Measurements from ENCODE around the gene C15orf62.

The C15orf62 gene

DNA sequence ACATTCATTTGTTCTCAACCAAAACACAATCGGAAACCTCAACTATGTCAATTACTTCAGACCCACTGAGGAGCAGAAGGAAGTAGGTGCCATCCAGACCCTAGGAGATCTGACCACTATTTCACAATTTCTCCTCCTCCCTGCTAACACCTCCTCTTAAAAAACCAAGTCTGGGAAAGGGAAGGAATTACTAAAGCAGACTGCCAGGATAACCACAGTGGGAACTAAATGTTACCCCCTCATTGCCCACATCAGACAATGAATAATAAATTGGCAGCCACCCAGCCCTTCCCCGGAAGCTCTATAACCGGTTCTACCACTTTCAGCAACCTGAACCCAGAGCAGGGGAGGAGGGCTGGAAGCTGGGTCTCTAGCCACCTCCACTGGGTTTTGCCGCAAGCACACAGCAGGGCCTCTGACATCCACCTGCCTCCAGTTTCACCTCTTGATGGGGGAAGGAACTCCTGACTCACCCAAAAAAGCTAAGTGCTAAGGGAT lies 17.6 kb downstream of the C15orf62 start:
- Mint-ChIP-seq H3K27me3 (no peaks in the 10 kb centered on the region), H3K4me3 (no peak overlapping the region), H3K9me3 (no peaks in the 10 kb centered on the region), H3K27ac (no peak overlapping the region), H3K36me3 (no peaks in the 10 kb centered on the region), H3K4me1 (peaks cover 16% of the 10 kb centered on the region)
- no peak for ATAC-seq

DNA sequence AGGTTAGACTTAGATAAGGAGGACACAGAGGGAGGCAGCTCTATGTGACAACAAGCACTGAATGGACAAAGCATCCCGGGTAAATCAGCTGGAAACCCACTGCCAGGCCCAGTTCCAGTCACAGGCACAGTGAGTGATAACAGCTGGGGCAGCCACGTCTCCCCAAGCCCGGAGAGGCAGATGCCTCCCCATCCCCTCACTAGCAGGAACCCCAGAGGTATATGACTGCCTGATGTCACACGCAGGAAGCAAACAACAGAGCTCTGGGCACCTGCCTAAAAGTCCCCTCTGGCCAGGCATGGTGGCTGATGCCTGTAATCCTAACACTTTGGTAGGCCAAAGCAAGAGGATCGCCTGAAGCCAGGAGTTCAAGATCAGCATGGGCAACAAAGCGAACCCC lies 18.2 kb downstream of the C15orf62 start:
- no peak for ATAC-seq
- H3K9me3 Mint-ChIP-seq, result no peaks in the 10 kb centered on the region
- peaks cover 2% of the 10 kb centered on the region for H3K36me3 Mint-ChIP-seq
- no peak overlapping the region for H3K27ac Mint-ChIP-seq
- H3K27me3 Mint-ChIP-seq, result no peaks in the 10 kb centered on the region
- no peak overlapping the region for H3K4me3 Mint-ChIP-seq
- peaks cover 11% of the 10 kb centered on the region for H3K4me1 Mint-ChIP-seq

DNA sequence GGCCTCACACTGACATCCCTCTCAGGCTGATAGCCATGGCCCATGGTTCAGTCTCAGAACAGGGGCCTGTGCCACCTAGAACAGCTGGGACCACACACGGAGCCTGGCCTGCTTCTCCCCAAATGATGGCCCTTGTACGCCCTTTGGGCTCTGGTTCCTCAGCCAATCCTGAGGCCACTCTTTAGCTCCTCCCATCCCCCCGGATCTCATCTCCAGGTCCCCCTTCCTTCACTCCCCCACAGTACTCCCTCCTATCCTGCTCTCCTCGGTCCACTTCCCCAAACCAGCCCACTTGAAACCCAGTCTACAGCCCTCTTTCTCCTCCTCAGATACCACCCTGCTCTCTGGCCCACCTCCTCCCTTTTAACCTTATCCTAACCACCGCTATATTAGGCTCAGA lies 19.3 kb downstream of the C15orf62 start:
- Mint-ChIP-seq H3K27me3 (no peaks in the 10 kb centered on the region), H3K9me3 (no peaks in the 10 kb centered on the region), H3K4me3 (no peak overlapping the region), H3K36me3 (peaks cover 6% of the 10 kb centered on the region), H3K4me1 (peaks cover 13% of the 10 kb centered on the region), H3K27ac (peak overlapping the region; percentile 1)
- no peak for ATAC-seq

GRCh38 chr15:40789999-40790398 lies 20.2 kb downstream of the C15orf62 start:
- H3K27ac Mint-ChIP-seq, result no peak overlapping the region
- no peak for ATAC-seq
- no peak overlapping the region for H3K4me3 Mint-ChIP-seq
- H3K4me1 Mint-ChIP-seq, result peaks cover 13% of the 10 kb centered on the region
- H3K9me3 Mint-ChIP-seq, result no peaks in the 10 kb centered on the region
- H3K36me3 Mint-ChIP-seq, result peaks cover 6% of the 10 kb centered on the region
- H3K27me3 Mint-ChIP-seq, result no peaks in the 10 kb centered on the region

DNA sequence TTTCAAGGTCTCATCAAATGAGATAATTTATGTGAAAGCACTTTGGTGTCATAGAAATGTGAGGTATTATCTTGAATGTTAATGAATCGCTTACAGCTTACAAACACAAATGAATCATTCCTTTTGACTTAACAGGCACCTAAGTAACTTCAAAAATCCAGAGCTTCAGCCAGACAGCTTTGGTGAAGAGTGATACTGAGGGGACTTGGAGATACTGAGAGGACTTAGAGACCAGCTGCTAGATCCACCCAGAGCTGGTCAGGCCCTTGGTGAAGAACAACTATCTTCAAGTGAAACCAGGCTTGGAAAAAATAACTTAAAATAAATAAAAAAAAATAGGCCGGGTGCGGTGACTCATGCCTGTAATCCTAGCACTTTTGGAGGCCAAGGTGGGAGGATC lies 20.9 kb downstream of the C15orf62 start:
- no peak for ATAC-seq
- Mint-ChIP-seq H3K9me3 (no peaks in the 10 kb centered on the region), H3K27me3 (no peaks in the 10 kb centered on the region)

DNA sequence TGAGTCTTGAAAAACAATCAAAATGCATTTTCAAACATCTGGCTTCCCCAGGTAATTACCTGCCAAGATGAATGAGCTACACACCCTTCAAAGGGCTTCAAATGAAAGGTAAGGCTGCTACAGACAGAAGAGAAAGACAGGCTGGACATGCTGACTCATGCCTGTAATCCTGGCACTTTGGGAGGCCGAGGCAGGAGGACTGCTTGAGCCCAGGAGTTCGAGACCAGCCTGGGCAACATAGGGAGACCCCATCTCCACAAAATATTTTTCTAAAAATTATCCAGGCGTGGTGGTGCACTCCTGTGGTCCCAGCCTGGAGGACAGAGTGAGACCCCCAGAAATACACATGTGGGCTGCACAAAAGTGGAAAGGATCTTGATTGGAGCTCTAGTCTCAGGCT lies 22.6 kb downstream of the C15orf62 start:
- no peaks in the 10 kb centered on the region for H3K9me3 Mint-ChIP-seq
- H3K27me3 Mint-ChIP-seq, result no peaks in the 10 kb centered on the region
- peaks cover 24% of the 10 kb centered on the region for H3K4me1 Mint-ChIP-seq
- no peak overlapping the region for H3K4me3 Mint-ChIP-seq
- ATAC-seq, result no peak
- H3K36me3 Mint-ChIP-seq, result peaks cover 6% of the 10 kb centered on the region
- H3K27ac Mint-ChIP-seq, result no peak overlapping the region

More for the DNA sequence above, 20.9 kb downstream of the C15orf62 start:
- no peak overlapping the region for H3K27ac Mint-ChIP-seq
- H3K4me3 Mint-ChIP-seq, result no peak overlapping the region
- H3K4me1 Mint-ChIP-seq, result peaks cover 16% of the 10 kb centered on the region
- peaks cover 6% of the 10 kb centered on the region for H3K36me3 Mint-ChIP-seq

GRCh38 chr15:40793216-40793989 lies 23.6 kb downstream of the C15orf62 start:
- H3K36me3 Mint-ChIP-seq, result peaks cover 13% of the 10 kb centered on the region
- H3K27ac Mint-ChIP-seq, result peak overlapping the region; percentile 39
- no peak overlapping the region for H3K4me3 Mint-ChIP-seq

DNA sequence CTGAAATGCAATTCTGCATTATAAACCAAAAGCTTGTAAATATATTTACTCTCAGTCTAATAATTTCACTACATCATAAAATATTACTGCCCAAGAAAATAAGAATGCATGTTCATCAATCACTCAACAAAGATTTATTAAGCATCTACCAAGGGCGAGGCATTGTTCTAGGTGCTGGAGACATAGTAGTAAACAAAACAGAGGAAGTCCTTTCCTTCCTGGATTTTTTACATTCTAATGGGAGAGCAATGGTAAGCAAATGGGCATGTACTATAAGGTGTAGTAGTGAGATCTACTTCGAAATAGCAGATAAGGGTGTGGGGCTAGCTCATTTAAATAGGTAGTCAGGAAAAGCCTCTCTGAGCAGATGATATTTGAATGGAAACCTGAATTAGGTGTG lies 26.3 kb downstream of the C15orf62 start:
- Mint-ChIP-seq H3K4me3 (no peak overlapping the region), H3K27ac (peak overlapping the region; percentile 2), H3K4me1 (peaks cover 29% of the 10 kb centered on the region), H3K9me3 (no peaks in the 10 kb centered on the region), H3K27me3 (no peaks in the 10 kb centered on the region), H3K36me3 (peaks cover 19% of the 10 kb centered on the region)
- no peak for ATAC-seq

More at GRCh38 chr15:40793216-40793989, 23.6 kb downstream of the C15orf62 start:
- no peak for ATAC-seq
- Mint-ChIP-seq H3K4me1 (peaks cover 31% of the 10 kb centered on the region), H3K27me3 (no peaks in the 10 kb centered on the region), H3K9me3 (no peaks in the 10 kb centered on the region)

DNA sequence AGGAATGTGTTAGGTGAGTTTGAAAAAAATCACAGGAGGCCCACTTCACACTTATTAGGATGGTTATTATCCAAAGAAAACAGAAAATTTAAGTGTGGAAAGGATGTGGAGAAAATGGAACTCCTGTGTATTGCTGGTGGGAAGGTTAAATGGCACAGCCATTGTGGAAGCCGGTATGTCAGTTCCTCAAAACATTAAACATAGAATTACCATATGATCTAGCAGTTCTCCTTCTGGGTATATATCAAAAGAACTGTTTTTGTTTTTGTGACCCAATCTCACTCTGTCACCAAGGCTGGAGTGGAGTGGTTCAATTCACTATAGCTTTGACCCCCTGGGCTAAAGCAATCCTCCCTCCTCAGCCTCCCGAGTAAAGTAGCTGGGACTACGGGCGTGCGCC lies 26.7 kb downstream of the C15orf62 start:
- H3K4me3 Mint-ChIP-seq, result no peak overlapping the region
- no peaks in the 10 kb centered on the region for H3K27me3 Mint-ChIP-seq
- peak overlapping the region; percentile 2 for H3K27ac Mint-ChIP-seq
- ATAC-seq, result no peak
- H3K9me3 Mint-ChIP-seq, result no peaks in the 10 kb centered on the region
- H3K36me3 Mint-ChIP-seq, result peaks cover 24% of the 10 kb centered on the region
- H3K4me1 Mint-ChIP-seq, result peaks cover 33% of the 10 kb centered on the region

DNA sequence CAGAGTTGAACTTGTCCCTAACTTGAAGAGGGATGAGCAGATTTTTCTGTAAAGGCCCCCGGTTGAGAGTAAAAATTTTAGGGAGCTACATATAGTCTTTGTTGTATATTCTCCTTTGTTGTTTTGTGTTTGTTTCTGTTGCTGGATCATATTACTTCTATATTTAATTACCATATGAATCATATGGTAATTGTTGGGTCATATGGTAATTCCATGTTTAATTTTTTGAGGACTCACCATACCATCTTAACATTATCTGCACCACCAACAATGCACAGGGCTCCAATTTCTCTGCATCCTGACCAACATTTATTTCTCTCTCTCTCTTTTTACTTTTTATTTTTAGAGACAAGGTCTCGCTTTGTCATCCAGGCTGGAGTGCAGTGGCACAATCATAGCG lies 29.7 kb downstream of the C15orf62 start:
- Mint-ChIP-seq H3K4me1 (peaks cover 31% of the 10 kb centered on the region), H3K27me3 (no peaks in the 10 kb centered on the region), H3K9me3 (no peaks in the 10 kb centered on the region), H3K36me3 (peaks cover 24% of the 10 kb centered on the region), H3K27ac (no peak overlapping the region), H3K4me3 (no peak overlapping the region)
- no peak for ATAC-seq

- peaks cover 26% of the 10 kb centered on the region for H3K4me1 Mint-ChIP-seq
- no peaks in the 10 kb centered on the region for H3K9me3 Mint-ChIP-seq
- no peak overlapping the region for H3K27ac Mint-ChIP-seq
- H3K36me3 Mint-ChIP-seq, result peaks cover 21% of the 10 kb centered on the region
- no peaks in the 10 kb centered on the region for H3K27me3 Mint-ChIP-seq
- no peak for ATAC-seq
- H3K4me3 Mint-ChIP-seq, result no peak overlapping the region
These were observed 33.3 kb downstream of the C15orf62 start for GRCh38 chr15:40803076-40803475.

GRCh38 chr15:40803688-40804087 lies 33.9 kb downstream of the C15orf62 start:
- Mint-ChIP-seq H3K4me3 (no peak overlapping the region), H3K9me3 (no peaks in the 10 kb centered on the region), H3K4me1 (peaks cover 24% of the 10 kb centered on the region), H3K36me3 (peaks cover 14% of the 10 kb centered on the region), H3K27me3 (no peaks in the 10 kb centered on the region), H3K27ac (no peak overlapping the region)
- ATAC-seq, result no peak

GRCh38 chr15:40806672-40807027 lies 36.9 kb downstream of the C15orf62 start:
- H3K9me3 Mint-ChIP-seq, result no peaks in the 10 kb centered on the region
- no peak for ATAC-seq
- peak overlapping the region; percentile 97 for H3K27ac Mint-ChIP-seq
- peaks cover 18% of the 10 kb centered on the region for H3K36me3 Mint-ChIP-seq
- H3K4me1 Mint-ChIP-seq, result peaks cover 23% of the 10 kb centered on the region
- H3K4me3 Mint-ChIP-seq, result peak overlapping the region; percentile 96
- H3K27me3 Mint-ChIP-seq, result no peaks in the 10 kb centered on the region

GRCh38 chr15:40807028-40807887 lies 37.5 kb downstream of the C15orf62 start, which contains the start of the genes DNAJC17 and ZFYVE19:
DNAJC17 (minus strand) TSS chr15:40807473; CDS start chr15:40807446, 27 bp downstream.
ZFYVE19 (plus strand) TSS chr15:40807089; CDS start chr15:40807590, 501 bp downstream.
- Mint-ChIP-seq H3K27me3 (no peaks in the 10 kb centered on the region), H3K4me1 (peaks cover 19% of the 10 kb centered on the region), H3K4me3 (peak within 1 kb of the TSS; percentile 96), H3K9me3 (no peaks in the 10 kb centered on the region), H3K27ac (peak within 1 kb of the TSS; percentile 97), H3K36me3 (peaks cover 17% of the 10 kb centered on the region)
- peak; percentile 99 for ATAC-seq

- H3K4me1 Mint-ChIP-seq, result peaks cover 19% of the 10 kb centered on the region
- H3K9me3 Mint-ChIP-seq, result no peaks in the 10 kb centered on the region
- peak overlapping the region; percentile 96 for H3K4me3 Mint-ChIP-seq
- H3K36me3 Mint-ChIP-seq, result peaks cover 25% of the 10 kb centered on the region
- no peaks in the 10 kb centered on the region for H3K27me3 Mint-ChIP-seq
- peak overlapping the region; percentile 97 for H3K27ac Mint-ChIP-seq
- ATAC-seq, result no peak
These were observed 38.2 kb downstream of the C15orf62 start for GRCh38 chr15:40807888-40808461.
